ENCODE data around the gene LUZP1. TPM values are rescaled to one million over a fixed set of nuclear protein-coding genes. Genes with fewer than 3 reads are reported as not detected.
"Not testable (repeated sequence)": the region's sequence is repeated elsewhere in the genome, so short reads cannot be mapped to it uniquely, and the experiment has no call there.

Gene LUZP1
- total and polyA plus RNA-seq, 9 donors, result 6.8 to 30.7 (median 23.2) TPM

- Histone ChIP-seq H3K27ac (no peak overlapping the region), H3K27me3 (no peaks in the 10 kb centered on the region), H3K4me3 (no peak overlapping the region), H3K4me1 (ENCODE audit: insufficient read depth) (no peaks in the 10 kb centered on the region), H3K9me3 (no peaks in the 10 kb centered on the region), H3K36me3 (no peaks in the 10 kb centered on the region)
- intact Hi-C loops (cut with DNase I), result no loop called here
- TF ChIP-seq POLR2A (IDR thresholded peaks at IDR 0.05), result no peak
- TF ChIP-seq EP300 (IDR thresholded peaks at IDR 0.05), result no peak
- TF ChIP-seq CTCF (IDR thresholded peaks at IDR 0.05), result no peak
- WGBS, 3 donors, result 28 to 38% (median 35%) methylated on average over 6 of the region's 6 CpGs
- DNase-seq, result no peak
Measured at GRCh38 chr1:23210351-23210785, 41.7 kb upstream of the LUZP1 start.

GRCh38 chr1:23209770-23210169, 41.1 kb upstream of the LUZP1 start:
- Histone ChIP-seq H3K4me3 (no peak overlapping the region), H3K27me3 (no peaks in the 10 kb centered on the region), H3K27ac (no peak overlapping the region), H3K9me3 (no peaks in the 10 kb centered on the region), H3K36me3 (no peaks in the 10 kb centered on the region), H3K4me1 (ENCODE audit: insufficient read depth) (no peaks in the 10 kb centered on the region)
- TF ChIP-seq CTCF (IDR thresholded peaks at IDR 0.05) (no peak), EP300 (IDR thresholded peaks at IDR 0.05) (no peak), POLR2A (IDR thresholded peaks at IDR 0.05) (no peak)
- 79 to 93% (median 80%) methylated on average over 4 of the region's 4 CpGs for WGBS, 3 donors
- no peak for DNase-seq
- intact Hi-C loops (cut with DNase I), result no loop called here

- Histone ChIP-seq H3K4me1 (ENCODE audit: insufficient read depth) (no peaks in the 10 kb centered on the region), H3K4me3 (no peak overlapping the region), H3K9me3 (no peaks in the 10 kb centered on the region), H3K36me3 (no peaks in the 10 kb centered on the region), H3K27ac (no peak overlapping the region), H3K27me3 (no peaks in the 10 kb centered on the region)
- no peak for TF ChIP-seq POLR2A (IDR thresholded peaks at IDR 0.05)
- TF ChIP-seq CTCF (IDR thresholded peaks at IDR 0.05), result no peak
- no peak for TF ChIP-seq EP300 (IDR thresholded peaks at IDR 0.05)
- 79 to 88% (median 87%) methylated on average over 2 of the region's 2 CpGs for WGBS, 3 donors
- DNase-seq, result no peak
- intact Hi-C loops (cut with DNase I), result no loop called here
Measured at GRCh38 chr1:23208527-23208926, 39.9 kb upstream of the LUZP1 start.

- H3K27ac ChIP-seq; H3K36me3 ChIP-seq; H3K27me3 ChIP-seq; H3K4me3 ChIP-seq; H3K9me3 ChIP-seq; intact Hi-C loops (cut with DNase I); DNase-seq; H3K4me1 ChIP-seq (ENCODE audit: insufficient read depth): not testable (repeated sequence)
- 86 to 93% (median 91%) methylated on average over 8 of the region's 8 CpGs for WGBS, 3 donors
Measured at GRCh38 chr1:23207733-23208132, 39.1 kb upstream of the LUZP1 start.

- DNase-seq, result no peak
- no peaks in the 10 kb centered on the region for H3K9me3 ChIP-seq
- no peak overlapping the region for H3K4me3 ChIP-seq
- no peak overlapping the region for H3K27ac ChIP-seq
- H3K27me3 ChIP-seq, result no peaks in the 10 kb centered on the region
- intact Hi-C loops (cut with DNase I), result no loop called here
- no peaks in the 10 kb centered on the region for H3K4me1 ChIP-seq (ENCODE audit: insufficient read depth)
- H3K36me3 ChIP-seq, result no peaks in the 10 kb centered on the region
- WGBS, 3 donors, result 57 to 67% (median 62%) methylated on average over 3 of the region's 3 CpGs
- TF ChIP-seq EP300 (IDR thresholded peaks at IDR 0.05) (no peak), CTCF (IDR thresholded peaks at IDR 0.05) (no peak), POLR2A (IDR thresholded peaks at IDR 0.05) (no peak)
Measured at GRCh38 chr1:23202263-23202749, 33.6 kb upstream of the LUZP1 start.

All from ovary (tissue), 9 donors.